ENCODE results near the gene CETP. TPM values are rescaled to one million over a fixed set of nuclear protein-coding genes. Genes with fewer than 3 reads are reported as not detected.

CETP gene
- total and polyA plus RNA-seq, 12 donors: 1.2 to 7.9 (median 2.8) TPM

GRCh38 chr16:56995136-56995805 lies 33.5 kb downstream of the CETP start:
- H3K27ac ChIP-seq: no peak overlapping the region
- TF ChIP-seq CTCF (IDR thresholded peaks at IDR 0.05) (no peak), POLR2A (IDR thresholded peaks at IDR 0.05) (no peak)
- no peak overlapping the region for H3K4me3 ChIP-seq
- DNase-seq: peak in 1 of 7 donors; percentile 0
- H3K36me3 ChIP-seq (replicated peaks in 1 of 2): no peaks in the 10 kb centered on the region
- no peaks in the 10 kb centered on the region for H3K27me3 ChIP-seq
- peaks cover 5 to 7% of the 10 kb centered on the region in 2 donors for H3K4me1 ChIP-seq (replicated peaks in 1 of 2)
- 78 to 90% (median 82%) methylated on average over 7 to 12 of the region's 12 CpGs for WGBS, 4 donors
- no peaks in the 10 kb centered on the region for H3K9me3 ChIP-seq (replicated peaks in 1 of 3)
- intact Hi-C loops (cut with DNase I): no loop called here

GRCh38 chr16:56997264-56997663 lies 35.5 kb downstream of the CETP start:
- TF ChIP-seq CTCF (IDR thresholded peaks at IDR 0.05) (no peak), POLR2A (IDR thresholded peaks at IDR 0.05) (no peak)
- 83 to 91% (median 89%) methylated on average over 5 of the region's 5 CpGs for WGBS, 4 donors
- no peaks in the 10 kb centered on the region for H3K9me3 ChIP-seq (replicated peaks in 1 of 3)
- DNase-seq: no peak
- no peaks in the 10 kb centered on the region for H3K4me1 ChIP-seq (replicated peaks in 1 of 2)
- H3K4me3 ChIP-seq: no peak overlapping the region
- intact Hi-C loops (cut with DNase I): no loop called here
- H3K27me3 ChIP-seq: no peaks in the 10 kb centered on the region
- no peak overlapping the region for H3K27ac ChIP-seq
- no peaks in the 10 kb centered on the region for H3K36me3 ChIP-seq (replicated peaks in 1 of 2)

- Histone ChIP-seq H3K27me3 (no peaks in the 10 kb centered on the region), H3K4me1 (replicated peaks in 1 of 2) (no peaks in the 10 kb centered on the region), H3K36me3 (replicated peaks in 1 of 2) (no peaks in the 10 kb centered on the region), H3K9me3 (replicated peaks in 1 of 3) (no peaks in the 10 kb centered on the region), H3K27ac (no peak overlapping the region), H3K4me3 (no peak overlapping the region)
- TF ChIP-seq CTCF (IDR thresholded peaks at IDR 0.05): no peak
- TF ChIP-seq POLR2A (IDR thresholded peaks at IDR 0.05): no peak
- WGBS, 4 donors: 75 to 87% (median 83%) methylated on average over 1 to 3 of the region's 3 CpGs
- intact Hi-C loops (cut with DNase I): no loop called here
- DNase-seq: peak in 1 of 7 donors; percentile 0
Observed at GRCh38 chr16:56997931-56998330, 36.2 kb downstream of the CETP start.

- Histone ChIP-seq H3K9me3 (replicated peaks in 1 of 3) (no peaks in the 10 kb centered on the region), H3K27me3 (no peaks in the 10 kb centered on the region), H3K27ac (no peak overlapping the region), H3K36me3 (replicated peaks in 1 of 2) (no peaks in the 10 kb centered on the region), H3K4me3 (no peak overlapping the region), H3K4me1 (replicated peaks in 1 of 2) (no peaks in the 10 kb centered on the region)
- TF ChIP-seq POLR2A (IDR thresholded peaks at IDR 0.05) (no peak), CTCF (IDR thresholded peaks at IDR 0.05) (no peak)
- WGBS, 4 donors: 94 to 98% (median 98%) methylated on average over 3 of the region's 3 CpGs
- intact Hi-C loops (cut with DNase I): no loop called here
- DNase-seq: no peak
Observed at GRCh38 chr16:56998352-56998751, 36.6 kb downstream of the CETP start.

All from adrenal gland (tissue), 12 donors.